BE2C (cell line): ENCODE measurements around the gene SLC9C2.
"Not testable (repeated sequence)": the region's sequence is repeated elsewhere in the genome, so short reads cannot be mapped to it uniquely, and the experiment has no call there.

Source experiments
- DNase-seq: peaks from one replicate; pipeline ENCODE4 v3.0.0-alpha.2; 2020
- H3K27me3 ChIP-seq: fragments of 250-450 bp; sonication (Bioruptor Pico); 2 replicates; pipeline ENCODE4 v1.5.1; 2020; ENCODE audit warnings: mild to moderate bottlenecking
- H3K36me3 ChIP-seq: fragments of 250-450 bp; sonication (Bioruptor Pico); 2 replicates; pipeline ENCODE4 v1.5.1; 2020; ENCODE audit warnings: mild to moderate bottlenecking
- H3K4me1 ChIP-seq: fragments of 250-450 bp; sonication (Bioruptor Pico); 2 replicates; pipeline ENCODE4 v1.5.1; 2020
- H3K4me3 ChIP-seq: 2 replicates; pipeline ENCODE4 v1.5.1; 2011; ENCODE audit warnings: low read depth, low read length
- H3K9me3 ChIP-seq: fragments of 250-450 bp; sonication (Bioruptor Pico); 2 replicates; pipeline ENCODE4 v1.5.1; 2020
- TF ChIP-seq, protein P1 (sequence below): IDR thresholded peaks from 2 replicates; pipeline ENCODE4 v1.5.1; 2012; ENCODE audit warnings: mild to moderate bottlenecking, low read depth, low read length

Gene SLC9C2

DNA sequence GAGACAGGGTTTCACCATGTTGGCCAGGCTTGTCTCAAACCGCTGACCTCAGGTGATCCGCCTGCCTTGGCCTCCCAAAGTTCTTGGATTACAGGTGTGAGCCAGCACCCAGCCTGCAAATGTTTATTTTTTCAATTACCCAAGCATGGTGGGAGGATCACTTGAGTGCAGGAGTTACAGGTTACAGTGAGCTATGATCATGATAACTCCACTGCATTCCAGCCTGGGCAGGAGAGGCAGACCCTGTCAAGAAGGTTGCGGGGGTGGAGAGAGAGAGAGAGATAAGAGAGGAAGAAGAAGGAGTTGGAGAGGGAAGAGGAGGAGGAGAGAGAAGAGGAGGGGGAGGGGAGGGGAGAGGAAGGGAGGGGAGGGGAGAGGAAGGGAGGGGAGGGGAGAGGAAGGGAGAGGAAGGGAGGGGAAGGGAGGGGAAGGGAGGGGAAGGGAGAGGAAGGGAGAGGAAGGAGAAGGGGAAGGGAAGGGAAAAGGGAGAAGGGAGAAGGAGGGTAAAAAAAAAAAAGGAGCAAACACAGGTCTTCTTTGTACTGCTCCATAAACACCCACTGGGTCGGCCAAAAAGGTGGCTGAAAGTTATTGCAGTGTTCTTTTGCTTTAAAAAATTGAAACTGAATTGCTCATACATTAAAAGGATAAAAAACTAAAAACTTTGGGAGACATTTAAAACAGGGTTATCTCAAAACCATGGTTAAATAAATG lies 5.8 kb upstream of the SLC9C2 start:
- H3K4me3 ChIP-seq = no peak overlapping the region
- TF ChIP-seq, protein P1, sequence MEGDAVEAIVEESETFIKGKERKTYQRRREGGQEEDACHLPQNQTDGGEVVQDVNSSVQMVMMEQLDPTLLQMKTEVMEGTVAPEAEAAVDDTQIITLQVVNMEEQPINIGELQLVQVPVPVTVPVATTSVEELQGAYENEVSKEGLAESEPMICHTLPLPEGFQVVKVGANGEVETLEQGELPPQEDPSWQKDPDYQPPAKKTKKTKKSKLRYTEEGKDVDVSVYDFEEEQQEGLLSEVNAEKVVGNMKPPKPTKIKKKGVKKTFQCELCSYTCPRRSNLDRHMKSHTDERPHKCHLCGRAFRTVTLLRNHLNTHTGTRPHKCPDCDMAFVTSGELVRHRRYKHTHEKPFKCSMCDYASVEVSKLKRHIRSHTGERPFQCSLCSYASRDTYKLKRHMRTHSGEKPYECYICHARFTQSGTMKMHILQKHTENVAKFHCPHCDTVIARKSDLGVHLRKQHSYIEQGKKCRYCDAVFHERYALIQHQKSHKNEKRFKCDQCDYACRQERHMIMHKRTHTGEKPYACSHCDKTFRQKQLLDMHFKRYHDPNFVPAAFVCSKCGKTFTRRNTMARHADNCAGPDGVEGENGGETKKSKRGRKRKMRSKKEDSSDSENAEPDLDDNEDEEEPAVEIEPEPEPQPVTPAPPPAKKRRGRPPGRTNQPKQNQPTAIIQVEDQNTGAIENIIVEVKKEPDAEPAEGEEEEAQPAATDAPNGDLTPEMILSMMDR = no peak
- no peaks in the 10 kb centered on the region for H3K36me3 ChIP-seq
- no peaks in the 10 kb centered on the region for H3K9me3 ChIP-seq
- DNase-seq = no peak
- no peaks in the 10 kb centered on the region for H3K4me1 ChIP-seq
- H3K27me3 ChIP-seq = peaks cover 5% of the 10 kb centered on the region; the same call in 1 of the 2 replicates

DNA sequence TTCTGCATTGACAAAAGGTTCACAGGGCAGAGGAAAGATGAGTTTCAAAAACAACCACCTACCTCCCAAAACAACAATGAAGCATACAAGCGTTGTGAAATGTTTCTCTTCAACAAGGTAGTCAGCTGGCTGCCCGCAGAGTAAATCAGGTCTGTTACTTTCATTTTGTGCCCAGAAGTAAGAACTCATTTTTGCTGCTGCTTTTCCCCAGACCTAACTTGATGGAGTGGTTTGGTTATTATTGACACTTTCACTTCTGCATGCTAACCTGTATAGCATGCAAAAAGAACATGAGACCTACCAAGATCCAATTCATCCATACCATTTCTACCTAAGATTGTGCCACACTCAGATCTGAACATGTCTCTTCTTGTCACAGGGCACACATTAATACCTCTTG lies 1.3 kb downstream of the SLC9C2 start:
- H3K36me3 ChIP-seq = no peaks in the 10 kb centered on the region
- peaks cover 16% of the 10 kb centered on the region for H3K27me3 ChIP-seq
- H3K4me3 ChIP-seq = no peak overlapping the region
- no peak for DNase-seq
- H3K4me1 ChIP-seq = no peaks in the 10 kb centered on the region
- TF ChIP-seq, protein P1 = no peak
- H3K9me3 ChIP-seq = no peaks in the 10 kb centered on the region

DNA sequence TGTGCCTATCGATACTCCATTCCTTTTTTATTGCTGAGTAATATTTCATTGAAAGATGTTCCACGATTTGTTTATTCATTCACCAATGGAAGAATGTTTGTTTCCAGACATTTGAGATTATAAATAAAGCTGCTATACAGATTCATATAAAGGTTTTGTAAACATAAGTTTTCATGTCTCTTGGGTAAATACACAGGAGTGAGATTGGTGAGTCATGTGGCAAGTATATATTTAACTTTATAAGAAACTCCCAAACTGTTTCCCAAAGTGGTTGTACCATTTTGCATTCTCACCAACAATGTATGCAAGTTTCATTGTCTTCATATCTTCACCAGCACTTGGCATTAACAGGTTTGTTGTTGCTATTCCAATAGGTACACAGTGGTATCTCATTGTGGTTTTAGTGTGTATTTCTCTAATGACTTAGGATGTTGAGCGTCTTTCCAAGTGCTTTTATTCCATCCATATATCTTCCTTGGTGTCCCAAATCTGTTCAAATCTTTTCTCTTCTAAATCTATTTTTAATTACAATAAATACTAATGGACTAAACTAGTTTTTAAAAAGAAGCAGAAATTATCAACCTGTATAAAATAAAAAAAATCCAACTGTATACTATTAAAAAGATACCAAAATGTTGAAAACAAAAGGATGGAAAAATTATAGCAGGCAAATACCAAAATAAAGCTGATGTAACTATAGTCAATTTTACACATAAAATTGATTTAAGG lies 6.6 kb downstream of the SLC9C2 start:
- TF ChIP-seq, protein P1 = no peak
- no peaks in the 10 kb centered on the region for H3K9me3 ChIP-seq
- no peak for DNase-seq
- H3K36me3 ChIP-seq = no peaks in the 10 kb centered on the region
- no peaks in the 10 kb centered on the region for H3K4me1 ChIP-seq
- peaks cover 11% of the 10 kb centered on the region for H3K27me3 ChIP-seq
- H3K4me3 ChIP-seq = no peak overlapping the region

DNA sequence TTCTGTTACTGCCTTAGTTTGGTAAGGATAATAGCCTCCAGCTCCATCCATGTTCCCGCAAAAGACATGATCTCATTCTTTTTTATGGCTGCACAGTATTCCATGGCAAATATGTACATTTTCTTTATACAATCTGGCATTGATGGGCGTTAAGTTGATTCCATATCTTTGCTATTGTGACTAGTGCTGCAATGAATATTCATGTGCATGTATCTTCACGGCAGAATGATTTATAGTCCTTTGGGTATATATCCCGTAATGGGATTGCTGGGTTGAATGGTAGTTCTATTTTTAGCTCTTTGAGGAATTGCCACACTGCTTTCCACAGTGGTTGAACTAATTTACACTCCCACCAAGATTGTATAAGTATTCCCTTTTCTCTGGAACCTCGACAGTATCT lies 11.7 kb downstream of the SLC9C2 start:
- DNase-seq = not testable (repeated sequence)

DNA sequence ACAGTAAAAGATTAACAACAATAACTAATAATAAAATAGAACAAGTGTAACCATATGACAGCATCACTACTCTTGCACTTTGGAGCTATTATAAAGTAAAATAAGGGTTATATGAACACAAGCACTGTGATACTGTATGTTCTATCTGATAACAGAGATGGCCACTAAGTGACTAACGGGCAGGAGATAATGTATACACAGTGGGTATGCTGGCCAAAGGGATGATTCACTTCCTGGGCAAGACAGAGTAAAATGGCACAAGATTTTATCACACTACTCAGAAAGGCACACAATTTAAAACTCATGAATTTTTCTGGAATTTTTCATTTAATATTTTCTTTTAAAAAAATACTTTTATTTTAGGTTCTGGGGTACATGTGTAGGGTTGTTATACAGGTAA lies 12.3 kb downstream of the SLC9C2 start:
- Histone ChIP-seq H3K36me3 (no peaks in the 10 kb centered on the region), H3K27me3 (0 out of 2 replicates have a peak, but pooled peaks cover 2% of the 10 kb centered on the region), H3K4me3 (no peak overlapping the region), H3K9me3 (no peaks in the 10 kb centered on the region), H3K4me1 (no peaks in the 10 kb centered on the region)
- TF ChIP-seq, protein P1 = no peak
- no peak for DNase-seq

More for the DNA sequence above, 11.7 kb downstream of the SLC9C2 start:
- not testable (repeated sequence) for H3K4me1 ChIP-seq, H3K27me3 ChIP-seq, H3K9me3 ChIP-seq, H3K36me3 ChIP-seq, H3K4me3 ChIP-seq

DNA sequence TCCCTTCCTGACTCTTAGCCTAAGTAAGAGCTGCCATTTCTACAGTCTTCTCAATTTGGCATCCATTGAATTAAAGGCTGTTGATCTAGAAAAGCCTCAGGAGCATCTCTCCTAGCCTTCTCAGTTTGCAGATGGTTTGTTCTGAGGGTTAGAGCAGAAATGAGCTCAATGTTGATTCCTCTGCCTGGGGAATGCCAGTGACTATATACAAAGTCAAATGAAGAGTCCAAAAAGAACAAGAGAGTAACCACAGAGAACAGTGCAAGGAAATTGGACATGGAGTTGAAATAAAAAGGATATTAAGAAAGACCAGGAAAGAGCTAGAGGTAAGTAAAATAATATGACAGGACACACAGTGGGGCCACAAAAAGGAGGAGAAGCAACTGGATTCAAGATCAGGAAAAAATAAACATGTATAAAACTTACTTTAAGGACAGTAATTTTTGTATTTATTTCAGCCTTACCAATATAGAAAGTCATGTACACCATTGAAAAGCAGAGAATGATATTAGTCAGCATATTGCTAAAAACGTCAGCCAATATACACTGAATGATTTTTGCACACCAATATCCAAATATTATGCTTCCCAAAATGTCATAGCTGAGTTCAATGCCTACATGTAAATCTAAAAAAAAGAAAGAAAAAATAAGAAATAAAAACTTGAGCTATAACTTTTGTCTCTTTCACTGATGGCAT lies 21.3 kb downstream of the SLC9C2 start:
- no peak for DNase-seq
- peaks cover 48% of the 10 kb centered on the region for H3K27me3 ChIP-seq
- no peaks in the 10 kb centered on the region for H3K36me3 ChIP-seq
- no peaks in the 10 kb centered on the region for H3K9me3 ChIP-seq
- TF ChIP-seq, protein P1 = no peak
- no peak overlapping the region for H3K4me3 ChIP-seq
- no peaks in the 10 kb centered on the region for H3K4me1 ChIP-seq
